NCI-H345 (cell line): ENCODE data around the gene USP36.
"Not testable (repeated sequence)": the region's sequence is repeated elsewhere in the genome, so short reads cannot be mapped to it uniquely, and the experiment has no call there.

Source experiments
- DNase-seq: peaks from one replicate; lab custom pipeline; 2025; lab: John Stamatoyannopoulos, UW

Gene USP36

DNA sequence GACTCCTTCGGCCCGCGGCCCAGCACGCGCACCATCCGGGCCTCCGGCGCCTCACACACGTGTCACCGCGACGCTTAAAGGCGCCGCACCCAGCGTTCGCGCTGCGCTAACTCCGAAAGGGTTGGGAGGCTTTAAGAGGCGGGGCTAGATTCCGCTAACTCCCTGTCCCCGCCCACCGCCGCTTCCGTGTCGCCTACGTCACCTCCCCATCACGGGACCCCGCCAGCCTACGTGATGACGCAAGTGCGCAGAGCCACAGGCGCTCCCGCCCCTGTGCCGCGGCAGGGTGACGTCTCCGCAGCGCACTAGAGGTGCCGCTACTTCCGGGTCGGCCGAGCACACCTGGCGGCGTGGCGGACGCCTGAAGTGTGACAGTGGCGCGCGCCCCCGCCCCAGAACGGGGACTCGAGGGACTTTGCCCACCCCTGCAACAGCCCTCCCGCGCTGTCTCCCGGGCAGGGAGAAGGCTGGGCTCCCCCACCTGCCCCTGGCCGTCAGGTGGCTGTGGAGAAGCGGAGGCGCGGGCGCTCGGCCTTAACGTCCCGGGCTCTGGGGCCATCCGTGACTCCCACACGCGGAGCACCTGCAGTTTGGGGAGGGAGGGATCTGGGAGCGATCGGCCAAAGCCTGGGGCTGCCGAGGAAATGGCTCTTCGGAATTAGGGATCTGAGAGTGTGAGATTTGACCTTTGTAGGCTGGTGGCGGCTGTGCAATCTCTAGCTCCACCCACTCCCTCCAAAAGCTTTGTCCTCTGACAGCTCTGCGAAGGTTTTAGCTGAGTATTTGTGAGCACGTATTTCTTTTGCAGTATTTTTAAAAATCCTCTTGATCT is at the start of gene USP36:
Gene USP36, minus strand, starts transcription at position 35 of the 832 bp plus-strand sequence. CDS start 4,451 bp downstream, outside the sequence.
- peak; percentile 100 for DNase-seq

DNA sequence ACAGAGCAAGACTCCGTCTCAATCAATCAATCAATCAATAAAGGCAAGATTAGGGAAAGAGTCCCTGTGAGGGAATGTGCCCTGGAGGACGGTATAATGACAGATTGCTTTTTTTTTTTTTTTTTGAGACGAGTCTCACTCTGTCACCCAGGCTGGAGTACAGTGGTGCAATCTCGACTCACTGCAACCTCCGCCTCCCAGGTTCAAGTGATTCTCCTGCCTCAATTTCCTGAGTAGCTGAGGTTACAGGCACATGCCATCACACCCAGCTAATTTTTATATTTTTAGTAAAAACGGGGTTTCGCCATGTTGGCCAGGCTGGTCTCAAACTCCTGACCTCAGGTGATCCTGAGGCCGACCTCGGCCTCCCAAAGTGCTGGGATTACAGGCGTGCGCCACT is 49.5 kb upstream of the USP36 start:
- not testable (repeated sequence) for DNase-seq

DNA sequence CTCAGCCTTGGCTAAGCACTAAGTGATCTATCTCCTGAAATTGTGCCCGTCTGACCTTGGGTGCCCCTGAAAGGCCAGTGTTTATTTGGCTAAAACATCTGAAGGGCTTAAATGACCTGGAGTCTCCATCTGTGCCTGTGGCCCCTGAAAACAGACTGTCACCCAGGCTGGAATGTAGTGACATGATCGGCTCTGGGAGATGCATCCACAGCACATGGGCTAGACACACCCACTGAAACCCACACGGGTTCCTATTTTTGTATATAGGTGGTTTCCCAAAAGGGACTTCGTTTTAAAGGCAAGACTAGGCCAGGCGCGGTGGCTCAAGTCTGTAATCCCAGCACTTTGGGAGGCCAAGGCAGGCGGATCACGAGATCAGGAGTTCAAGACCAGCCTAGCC is 48.9 kb upstream of the USP36 start:
- no peak for DNase-seq

DNA sequence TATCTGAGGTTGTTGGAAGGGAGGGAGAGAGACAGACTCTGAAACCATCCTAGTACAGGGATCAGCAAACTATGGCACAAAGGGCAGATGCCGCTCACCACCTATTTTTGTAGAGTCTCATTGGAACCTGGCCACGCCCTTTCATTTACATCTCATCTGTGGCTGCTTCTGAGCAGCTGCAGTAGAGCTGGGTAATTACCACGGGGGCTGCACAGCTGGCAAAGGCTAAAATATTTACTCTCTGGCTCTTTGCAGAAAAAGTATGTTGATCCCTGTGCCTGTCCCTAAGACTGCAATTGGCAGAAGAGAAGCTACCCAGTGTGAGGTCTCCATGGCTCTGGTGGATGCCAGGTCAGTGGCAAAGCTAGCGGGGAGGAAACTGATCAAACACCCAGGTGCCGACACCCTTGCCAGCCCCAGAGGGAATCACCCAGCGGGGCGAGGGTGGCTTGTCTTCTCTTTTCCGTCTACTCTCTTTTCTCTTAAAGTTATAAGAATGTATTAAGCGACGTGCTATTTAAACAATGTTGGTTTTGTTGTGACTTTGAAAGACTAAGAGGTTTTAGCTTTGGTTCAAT is 48.4 kb upstream of the USP36 start:
- DNase-seq: no peak

DNA sequence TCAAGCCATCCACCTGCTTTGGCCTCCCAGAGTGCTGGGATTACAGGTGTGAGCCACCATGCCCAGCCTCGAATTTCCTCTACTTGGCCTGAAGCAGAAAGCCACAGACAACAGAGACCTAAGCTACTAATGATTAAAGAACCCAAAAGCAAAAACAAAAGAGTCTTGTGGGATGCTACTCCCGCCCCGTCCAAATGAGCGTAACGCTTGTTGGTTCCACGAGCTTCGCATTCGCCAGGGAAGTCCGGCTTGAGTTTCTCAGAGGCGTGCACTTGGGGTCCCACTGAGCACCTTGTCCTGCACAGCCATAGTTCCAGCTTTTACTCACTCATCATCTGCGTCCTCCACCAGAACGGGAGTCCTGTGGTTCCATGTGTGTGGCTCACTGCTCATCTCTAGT is 46.3 kb upstream of the USP36 start:
- no peak for DNase-seq

DNA sequence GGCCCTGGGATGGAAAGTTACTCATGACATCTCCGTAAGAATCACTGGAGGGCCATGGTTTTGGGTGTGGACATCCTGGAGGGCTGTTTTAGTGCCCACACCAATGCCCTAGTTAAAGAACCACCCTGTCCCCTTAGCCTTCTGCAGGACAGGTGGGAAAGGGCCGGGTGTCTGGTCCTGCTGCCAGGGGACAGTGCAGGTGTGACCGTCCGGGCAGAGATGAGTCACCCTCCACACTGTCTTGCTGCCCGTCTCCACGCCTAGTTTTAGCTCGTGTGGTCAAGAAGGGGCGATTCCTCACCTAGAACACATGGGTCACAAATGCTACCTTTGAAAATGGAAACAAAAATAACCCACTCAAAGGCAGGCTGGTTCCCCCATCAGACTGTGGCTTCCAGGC is 45.3 kb upstream of the USP36 start:
- DNase-seq: no peak

DNA sequence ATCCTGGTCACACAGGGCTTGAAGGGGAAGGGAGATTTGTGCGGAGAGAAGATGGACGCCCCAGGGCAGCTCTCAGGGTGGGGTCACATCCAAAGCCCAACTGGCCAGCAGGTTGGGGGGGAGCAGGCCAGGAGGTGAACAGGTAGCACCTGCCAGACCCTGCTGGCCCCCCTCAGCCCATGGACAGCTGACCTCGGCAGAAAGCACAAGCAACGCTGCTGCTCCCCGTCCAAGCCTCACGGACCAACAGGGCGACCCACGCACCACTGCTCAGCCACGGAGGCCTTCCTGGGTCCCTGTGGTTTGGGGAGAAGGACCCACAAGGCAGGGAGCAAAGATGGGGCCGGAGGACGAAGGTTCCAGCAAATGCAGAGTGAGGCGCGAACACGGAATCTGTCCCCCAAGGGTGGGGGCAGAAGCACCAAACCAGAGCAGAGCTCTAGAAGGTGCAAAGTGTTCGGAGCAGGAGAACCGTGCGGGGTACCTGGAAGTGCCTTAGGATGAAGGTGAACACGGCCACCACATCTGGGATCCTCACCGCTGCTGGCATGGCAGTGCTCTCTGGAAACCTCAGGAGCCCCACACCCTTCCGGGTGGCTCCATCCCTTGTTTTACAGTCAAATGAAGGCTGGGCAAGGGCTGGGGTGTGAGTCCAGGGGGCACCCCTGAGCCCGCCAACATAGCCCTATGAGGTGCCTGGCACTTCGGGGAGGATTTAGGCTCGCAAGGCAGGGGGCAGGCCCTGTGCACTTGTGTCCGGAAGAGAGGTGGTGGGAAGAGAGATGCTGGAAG is 44.5 kb upstream of the USP36 start:
- no peak for DNase-seq

DNA sequence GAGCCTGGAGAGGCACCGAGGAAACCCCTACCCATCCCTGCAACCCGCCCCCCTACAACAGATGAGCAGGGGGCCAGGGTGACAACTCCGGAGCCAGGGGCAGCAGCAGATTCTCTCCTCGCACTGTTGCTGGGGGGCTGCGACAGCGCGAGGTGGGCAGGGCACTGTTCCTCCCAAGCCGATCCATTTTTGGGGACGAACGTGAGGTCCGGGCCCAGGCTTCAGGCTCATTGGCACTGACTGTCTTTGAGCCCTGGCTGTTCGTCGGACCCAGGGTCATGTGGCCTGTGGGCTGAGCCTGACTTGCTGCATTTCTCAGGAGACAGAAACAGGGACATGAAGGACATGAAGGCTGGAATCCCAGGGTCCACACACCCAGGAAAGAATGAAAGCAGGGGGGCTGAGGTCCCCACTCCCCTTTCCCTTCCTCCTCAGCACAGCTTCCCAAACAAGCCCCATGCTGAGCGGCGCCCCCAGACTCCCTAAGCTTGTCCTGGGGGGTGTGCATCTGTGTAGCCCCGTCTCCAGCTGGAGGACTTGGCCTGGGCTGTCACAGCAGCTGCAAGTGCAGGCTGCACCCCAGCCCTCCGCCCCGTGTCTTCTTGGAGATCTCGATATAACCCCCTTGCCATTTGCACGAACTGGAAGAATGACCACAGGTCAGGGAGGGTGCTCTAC is 43.7 kb upstream of the USP36 start:
- DNase-seq: no peak

DNA sequence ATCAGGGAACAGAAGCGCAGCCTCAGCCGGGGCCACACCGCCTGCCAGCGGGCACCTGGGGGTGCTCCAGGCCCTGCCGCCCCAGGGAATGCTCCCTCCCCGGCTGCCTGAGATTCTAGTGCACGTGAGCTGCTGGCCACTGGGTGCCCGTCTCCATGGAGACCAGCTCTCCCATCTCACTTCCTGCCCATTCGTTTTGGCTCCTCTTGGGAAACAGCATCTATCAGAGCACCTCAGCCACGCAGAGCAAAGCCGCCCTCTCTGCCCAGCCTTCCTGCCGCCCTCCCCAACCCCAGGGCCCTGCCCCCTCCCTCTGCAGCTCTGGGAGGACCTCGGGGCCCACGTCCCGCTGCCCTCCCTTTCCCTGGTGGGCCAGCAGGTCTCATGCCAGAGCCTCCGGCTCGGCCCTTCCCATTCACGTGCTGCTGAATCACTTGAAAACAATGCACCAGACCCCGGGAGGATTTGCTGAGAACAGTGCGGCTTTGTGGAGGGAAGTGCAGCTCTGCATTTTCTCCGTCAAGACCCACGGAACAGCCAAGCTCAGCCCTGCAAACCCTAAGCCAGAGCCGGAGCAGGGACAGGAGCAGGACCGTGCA is 43.0 kb upstream of the USP36 start:
- peak; percentile 89 for DNase-seq

DNA sequence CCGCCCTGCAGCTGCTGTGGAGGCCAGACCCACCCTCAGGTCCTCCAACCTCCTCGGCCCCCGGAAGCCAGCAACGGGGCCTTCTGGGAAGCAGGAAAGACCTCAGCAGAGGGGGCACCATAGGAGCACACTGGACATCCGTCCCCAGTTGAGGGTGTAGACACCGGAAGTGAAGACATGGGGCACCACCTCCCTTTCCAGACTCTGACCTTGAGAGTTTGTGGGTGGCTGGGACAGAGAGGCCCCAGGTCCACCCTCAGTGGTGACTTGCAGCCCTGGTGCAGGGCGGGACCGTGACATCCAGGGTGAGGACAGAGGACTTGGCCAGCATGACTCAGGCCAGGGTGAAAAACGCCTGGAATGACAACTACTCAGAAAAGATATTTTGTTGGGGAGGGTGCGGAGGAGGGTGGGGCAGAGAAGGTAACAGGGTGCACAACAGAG is 42.5 kb upstream of the USP36 start:
- DNase-seq: no peak

DNA sequence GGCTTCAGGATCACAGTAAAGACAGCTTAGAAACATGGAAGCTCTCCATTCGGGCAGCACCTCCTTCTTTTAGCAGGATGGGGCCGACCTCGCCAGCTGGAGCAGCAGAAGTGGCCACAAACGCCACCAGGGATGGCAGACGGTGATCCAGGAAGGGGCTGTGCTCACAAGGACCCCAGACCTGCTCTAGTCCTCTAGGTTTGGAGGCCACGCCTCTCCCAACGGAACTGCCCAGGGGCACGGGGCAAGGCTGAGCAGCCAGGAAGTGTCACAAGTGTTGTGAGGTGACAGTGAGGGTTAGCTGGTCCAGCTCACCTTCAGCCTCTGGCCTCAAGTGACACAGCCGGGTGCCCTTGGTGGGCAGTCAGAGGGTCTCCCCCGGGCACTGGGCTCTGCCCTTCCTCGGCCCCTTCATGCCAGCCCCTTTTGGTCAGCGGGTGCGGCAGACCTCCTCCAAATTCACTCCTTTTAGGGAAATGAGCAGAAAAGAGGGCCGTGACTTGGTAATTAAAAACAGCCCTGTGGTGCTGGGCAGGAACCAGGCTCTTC is 42.0 kb upstream of the USP36 start:
- no peak for DNase-seq

DNA sequence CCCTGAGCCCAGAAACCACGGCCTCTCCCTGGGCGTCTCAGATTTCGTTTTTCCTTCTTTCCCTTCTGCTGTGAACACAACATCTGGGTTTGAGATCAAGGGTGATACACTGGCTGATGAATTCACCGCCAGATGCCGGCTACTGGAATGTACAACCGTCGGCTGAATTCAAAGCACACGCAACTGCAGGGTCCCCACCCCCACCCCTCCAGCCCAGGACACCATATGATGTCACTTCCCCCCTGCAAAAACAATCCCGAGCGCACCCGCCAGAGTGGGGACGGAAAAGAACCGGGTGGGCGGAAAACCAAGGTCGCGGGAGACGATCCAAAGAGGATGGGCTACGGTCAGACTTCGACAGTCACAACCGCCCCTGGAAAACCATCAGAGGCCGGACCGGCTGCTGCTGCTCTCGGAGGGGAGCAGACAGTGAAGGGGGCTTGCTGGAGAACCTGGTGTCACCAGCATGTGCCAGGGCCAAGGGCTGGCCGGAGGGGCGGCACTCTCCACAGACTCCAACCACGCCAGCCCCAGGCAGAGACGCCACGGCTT is 39.1 kb upstream of the USP36 start:
- no peak for DNase-seq

DNA sequence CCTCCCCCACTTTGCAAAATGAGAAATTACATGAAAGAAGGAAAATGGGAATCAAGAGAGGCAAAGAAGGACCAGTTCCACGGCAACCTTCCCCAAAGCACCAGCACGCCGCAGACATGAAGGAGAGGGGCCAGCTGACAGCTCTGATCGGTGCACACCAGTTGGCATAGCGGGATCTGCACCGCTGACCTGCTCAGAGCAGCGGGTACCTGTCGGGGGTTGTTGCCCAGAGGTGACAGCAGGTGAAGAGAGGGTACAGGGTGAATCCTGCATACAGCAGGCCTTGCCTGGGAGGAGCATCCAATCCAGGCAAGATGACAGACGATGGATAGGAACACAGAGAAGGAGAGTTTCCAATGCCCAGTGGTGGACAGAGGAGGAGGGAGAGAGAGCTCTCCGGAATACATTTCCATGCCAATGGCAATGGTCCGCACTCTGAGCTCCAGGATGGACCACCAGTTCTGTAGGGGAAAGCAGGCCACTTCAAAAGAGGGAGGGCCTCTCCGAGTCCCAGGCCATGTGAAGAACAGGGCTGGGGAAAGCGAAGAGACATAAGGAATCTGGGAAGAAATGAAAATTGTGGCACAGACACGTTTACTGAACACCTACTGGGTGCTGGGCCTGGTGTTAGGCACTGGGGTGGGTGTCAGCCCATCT is 38.4 kb upstream of the USP36 start:
- no peak for DNase-seq

DNA sequence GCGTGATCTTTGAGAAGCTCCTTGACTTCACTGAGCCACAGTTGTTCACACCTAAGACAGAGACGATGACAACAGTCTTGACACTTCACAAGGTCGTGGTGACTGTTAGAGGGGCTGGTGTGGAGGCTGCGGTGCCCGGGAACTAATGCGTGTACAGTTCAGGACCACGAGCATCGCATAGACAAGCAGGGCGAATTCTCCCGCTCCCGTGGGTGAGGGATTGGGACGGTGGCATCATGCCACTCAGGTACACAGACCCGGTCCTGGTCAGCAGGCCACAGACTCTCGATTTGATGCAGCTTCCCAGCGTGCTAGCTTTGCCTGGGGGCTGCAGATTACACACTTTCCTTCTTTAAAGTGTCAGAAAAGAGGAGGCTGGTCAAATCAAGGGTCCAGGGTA is 37.6 kb upstream of the USP36 start:
- DNase-seq: no peak

DNA sequence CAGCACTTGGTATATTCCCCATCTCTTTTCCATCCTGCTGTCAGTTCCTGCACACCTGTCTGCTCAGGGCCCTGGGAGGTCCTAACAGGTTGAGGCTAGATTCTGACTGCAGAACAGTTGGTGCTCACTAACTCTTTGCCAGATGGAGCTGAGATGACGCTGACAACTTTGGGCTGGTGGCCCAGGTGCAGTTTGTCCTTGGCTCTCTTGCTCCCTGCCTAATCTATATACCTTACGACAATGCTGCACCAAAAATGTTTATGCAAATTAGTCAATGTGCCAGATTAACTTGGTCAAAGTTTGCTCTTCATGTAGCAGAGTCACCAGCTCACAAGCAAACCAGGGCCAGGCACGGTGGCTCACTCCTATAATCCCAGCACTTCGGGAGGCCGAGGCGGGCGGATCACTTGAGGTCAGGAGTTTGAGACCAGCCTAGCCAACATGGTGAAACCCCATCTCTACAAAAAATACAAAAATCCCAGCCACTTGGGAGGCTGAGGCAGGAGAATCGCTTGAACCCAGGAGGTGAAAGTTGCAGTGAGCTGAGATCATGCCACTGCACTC is 36.4 kb upstream of the USP36 start:
- DNase-seq: not testable (repeated sequence)

DNA sequence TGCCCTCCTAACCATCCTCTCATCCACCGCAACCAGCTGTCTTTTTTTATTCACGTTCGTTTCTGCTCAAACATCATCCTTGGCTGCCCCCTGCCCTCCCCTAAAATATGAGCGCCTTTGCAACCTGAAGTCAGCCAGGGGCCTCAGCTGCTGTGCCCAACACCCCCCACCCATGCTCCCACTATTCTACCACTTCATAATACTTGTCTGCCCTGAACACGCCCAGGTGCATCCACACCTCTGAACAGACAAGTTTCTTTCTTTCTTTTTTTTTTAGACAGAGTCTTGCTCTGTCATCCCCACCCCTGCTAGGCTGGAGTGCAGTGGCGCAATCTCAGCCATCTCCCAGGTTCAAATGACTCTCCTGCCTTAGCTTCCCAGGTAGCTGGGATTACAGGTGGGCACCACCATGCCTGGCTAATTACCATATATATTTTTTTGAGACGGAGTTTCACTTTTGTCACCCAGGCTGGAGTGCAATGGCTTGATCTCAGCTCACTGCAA is 35.5 kb upstream of the USP36 start:
- DNase-seq: no peak

DNA sequence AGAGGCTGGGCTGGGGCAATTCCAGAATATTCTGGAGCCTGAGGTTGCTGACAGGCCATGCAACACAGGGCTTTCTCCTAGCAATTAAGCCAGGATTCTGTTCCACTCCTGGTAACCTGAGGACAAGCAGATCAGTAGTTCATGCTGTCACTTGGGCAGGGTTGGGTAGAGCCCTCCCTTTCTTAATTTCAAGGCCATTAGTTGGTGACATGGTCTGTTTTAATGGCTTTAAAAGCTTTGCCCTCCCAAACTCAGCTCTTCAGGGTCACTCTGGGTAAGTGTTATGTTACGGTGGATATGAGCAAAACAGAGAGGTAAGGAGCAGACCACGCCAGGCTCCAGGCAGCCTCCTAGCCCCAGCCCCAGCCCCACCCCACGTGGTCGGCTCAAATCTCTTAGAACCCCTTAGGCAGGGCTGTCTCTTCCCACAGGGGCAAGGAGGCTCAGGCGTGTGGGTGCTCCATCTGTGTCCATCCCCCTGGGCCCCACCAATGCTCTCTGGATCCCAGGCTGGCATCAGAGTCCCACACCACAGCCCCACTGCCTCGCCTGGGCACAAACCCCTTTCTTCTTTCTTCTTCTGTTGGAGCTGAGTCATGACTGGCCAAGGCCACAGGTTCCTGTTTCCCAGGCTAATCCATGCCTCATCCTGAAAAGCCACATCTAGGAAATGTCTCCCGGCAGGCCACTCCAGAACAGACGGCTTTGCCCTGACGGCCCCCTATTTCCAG is 34.9 kb upstream of the USP36 start:
- no peak for DNase-seq

DNA sequence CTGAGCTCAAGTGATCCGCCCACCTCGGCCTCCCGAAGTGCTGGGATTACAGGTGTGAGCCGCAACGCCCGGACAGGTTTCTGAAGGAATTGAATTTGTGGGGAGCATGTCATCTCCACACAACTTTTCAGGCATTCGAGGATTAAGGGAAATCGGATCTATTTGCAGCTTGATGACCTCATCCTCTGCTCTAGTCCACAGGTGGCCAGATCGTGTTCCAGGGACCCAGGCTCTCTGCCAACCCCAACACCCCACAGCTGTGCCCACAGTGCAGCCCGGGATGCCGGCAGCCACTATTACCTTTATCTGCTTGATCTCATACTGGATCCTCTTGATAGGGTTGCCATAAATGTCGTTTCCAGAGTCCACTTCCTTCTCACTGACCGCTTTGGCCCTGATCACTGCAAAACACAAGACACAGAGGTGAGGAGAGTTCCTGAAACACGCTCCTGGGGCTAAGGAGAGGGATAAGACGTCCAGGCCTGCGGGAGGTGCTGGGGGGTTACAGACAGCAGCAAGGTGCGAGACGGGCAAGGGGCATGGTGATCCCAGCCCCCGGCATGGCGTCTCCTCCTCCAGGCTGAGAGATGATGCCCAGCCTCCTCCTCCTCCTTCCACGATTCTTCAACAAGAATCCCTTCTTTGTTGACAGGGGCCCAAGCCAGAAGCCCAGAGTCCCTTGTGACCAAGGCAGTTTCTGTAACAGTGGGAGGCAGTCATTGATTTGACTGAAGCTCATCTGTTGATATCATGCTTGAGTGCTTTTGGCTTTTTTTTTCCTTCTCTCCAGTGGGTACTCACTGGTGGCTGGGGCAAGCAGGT is 33.1 kb upstream of the USP36 start:
- peak; percentile 61 for DNase-seq

DNA sequence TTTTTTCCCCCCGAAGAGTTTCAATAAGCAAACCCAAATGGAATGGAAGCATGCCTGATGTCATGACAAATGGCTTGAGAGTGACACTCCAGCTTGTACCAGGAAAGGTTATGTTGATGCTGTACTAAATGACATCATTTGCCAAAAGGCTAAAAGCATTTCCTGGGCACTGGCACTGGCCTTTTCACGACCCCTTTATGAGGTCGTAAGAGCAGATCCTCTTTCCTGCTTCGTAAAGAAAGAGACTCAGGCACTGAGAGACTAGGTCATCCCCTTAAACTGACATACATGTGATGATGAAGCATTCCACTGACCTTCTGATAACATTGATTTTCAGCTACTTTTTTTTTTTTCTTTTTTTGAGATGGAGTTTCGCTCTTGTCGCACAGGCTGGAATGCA is 31.9 kb upstream of the USP36 start:
- no peak for DNase-seq
